HG03139 (cell line): ENCODE measurements around the gene MRPL58.
"Not testable (repeated sequence)": the region's sequence is repeated elsewhere in the genome, so short reads cannot be mapped to it uniquely, and the experiment has no call there.

Source experiments
- ATAC-seq: cut with Tn5 transposase; IDR thresholded peaks from one replicate; pipeline ENCODE4 v1.9.1; 2021; ENCODE audit not compliant: unreplicated experiment

The MRPL58 gene

GRCh38 chr17:75012346-75013091 lies at the start of gene MRPL58:
TSS of gene MRPL58 (plus strand) at chr17:75012670. CDS start at chr17:75012687, 17 bp downstream.
- peak; percentile 71 for ATAC-seq

- ATAC-seq: no peak
Measured at GRCh38 chr17:74963656-74964055, 48.8 kb upstream of the MRPL58 start.

GRCh38 chr17:74964246-74964761 lies 48.2 kb upstream of the MRPL58 start:
- ATAC-seq: no peak

- no peak for ATAC-seq
Measured at GRCh38 chr17:74964988-74965622, 47.4 kb upstream of the MRPL58 start.

GRCh38 chr17:74968361-74968780 lies 44.1 kb upstream of the MRPL58 start:
- ATAC-seq: no peak

GRCh38 chr17:74969501-74969900 lies 43.0 kb upstream of the MRPL58 start:
- ATAC-seq: not testable (repeated sequence)

- no peak for ATAC-seq
Measured at GRCh38 chr17:74970395-74970794, 42.1 kb upstream of the MRPL58 start.

GRCh38 chr17:74971069-74971841 lies 41.2 kb upstream of the MRPL58 start:
- no peak for ATAC-seq

- no peak for ATAC-seq
Measured at GRCh38 chr17:74971842-74972106, 40.7 kb upstream of the MRPL58 start.

GRCh38 chr17:74972107-74972972 lies 40.1 kb upstream of the MRPL58 start, which contains the start of gene HID1:
TSS of gene HID1 (minus strand) at chr17:74972759. CDS start at chr17:74972656, 103 bp downstream.
- no peak for ATAC-seq

GRCh38 chr17:74972973-74973328 lies 39.5 kb upstream of the MRPL58 start:
- ATAC-seq: no peak

- no peak for ATAC-seq
Measured at GRCh38 chr17:74975943-74976342, 36.5 kb upstream of the MRPL58 start.

GRCh38 chr17:74977802-74978201 lies 34.7 kb upstream of the MRPL58 start:
- no peak for ATAC-seq

GRCh38 chr17:74978240-74978639 lies 34.2 kb upstream of the MRPL58 start:
- no peak for ATAC-seq

- ATAC-seq: no peak
Measured at GRCh38 chr17:74979408-74980146, 32.9 kb upstream of the MRPL58 start.

GRCh38 chr17:74981318-74981978 lies 31.0 kb upstream of the MRPL58 start:
- ATAC-seq: no peak

- ATAC-seq: peak; percentile 61
Measured at GRCh38 chr17:74981979-74982662, 30.3 kb upstream of the MRPL58 start.

- not testable (repeated sequence) for ATAC-seq
Measured at GRCh38 chr17:74982663-74983313, 29.7 kb upstream of the MRPL58 start.

- ATAC-seq: no peak
Measured at GRCh38 chr17:74986206-74986576, 26.3 kb upstream of the MRPL58 start.
